ENCODE data around the gene ADGRA1. TPM values are rescaled to one million over a fixed set of nuclear protein-coding genes. Genes with fewer than 3 reads are reported as not detected.
"Not testable (repeated sequence)": the region's sequence is repeated elsewhere in the genome, so short reads cannot be mapped to it uniquely, and the experiment has no call there.

Gene ADGRA1
- polyA plus RNA-seq, 3 donors, result 0.95 to 1.6 (median 1.4) TPM

DNA sequence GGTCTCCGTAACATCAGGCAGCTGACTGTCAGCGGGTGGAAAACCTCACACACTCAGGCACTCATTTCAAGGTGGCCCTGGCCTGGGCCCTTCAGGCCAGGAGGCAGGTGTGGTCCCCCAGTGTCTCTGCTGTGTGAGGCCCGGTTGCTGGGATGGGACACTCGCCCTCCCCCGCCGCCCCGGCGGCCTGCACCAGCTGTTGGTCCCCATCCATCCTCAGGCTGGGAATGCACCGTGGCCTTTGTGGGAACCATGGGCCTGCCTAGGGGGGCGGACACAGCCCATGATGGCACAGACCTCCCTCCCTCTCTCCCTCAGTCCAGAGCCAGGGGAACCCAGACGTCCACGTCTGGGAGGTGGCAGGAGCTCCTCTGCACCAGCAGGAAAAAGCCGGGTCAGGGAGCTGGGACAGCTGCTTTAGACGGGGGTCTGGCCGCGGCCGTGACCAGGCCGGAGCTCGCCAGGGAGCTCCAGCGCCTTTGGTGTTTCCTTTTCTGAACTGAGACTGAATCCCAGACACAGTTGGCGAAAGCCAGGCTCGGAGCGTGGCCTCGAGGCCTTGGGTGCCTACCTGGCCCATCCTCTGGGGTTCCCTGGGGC, 15.7 kb downstream of the ADGRA1 start:
- DNase-seq (ENCODE audit: extremely low read depth in 1 of 11, low read depth in 9 of 11, low spot score in 4 of 11), result no peak

GRCh38 chr10:133104068-133104962, 16.6 kb downstream of the ADGRA1 start:
- no peak for DNase-seq (ENCODE audit: extremely low read depth in 1 of 11, low read depth in 9 of 11, low spot score in 4 of 11)

- DNase-seq (ENCODE audit: extremely low read depth in 1 of 11, low read depth in 9 of 11, low spot score in 4 of 11), result peak in 1 of 11 donors; percentile 26
These were observed 17.4 kb downstream of the ADGRA1 start for GRCh38 chr10:133104963-133105640.

DNA sequence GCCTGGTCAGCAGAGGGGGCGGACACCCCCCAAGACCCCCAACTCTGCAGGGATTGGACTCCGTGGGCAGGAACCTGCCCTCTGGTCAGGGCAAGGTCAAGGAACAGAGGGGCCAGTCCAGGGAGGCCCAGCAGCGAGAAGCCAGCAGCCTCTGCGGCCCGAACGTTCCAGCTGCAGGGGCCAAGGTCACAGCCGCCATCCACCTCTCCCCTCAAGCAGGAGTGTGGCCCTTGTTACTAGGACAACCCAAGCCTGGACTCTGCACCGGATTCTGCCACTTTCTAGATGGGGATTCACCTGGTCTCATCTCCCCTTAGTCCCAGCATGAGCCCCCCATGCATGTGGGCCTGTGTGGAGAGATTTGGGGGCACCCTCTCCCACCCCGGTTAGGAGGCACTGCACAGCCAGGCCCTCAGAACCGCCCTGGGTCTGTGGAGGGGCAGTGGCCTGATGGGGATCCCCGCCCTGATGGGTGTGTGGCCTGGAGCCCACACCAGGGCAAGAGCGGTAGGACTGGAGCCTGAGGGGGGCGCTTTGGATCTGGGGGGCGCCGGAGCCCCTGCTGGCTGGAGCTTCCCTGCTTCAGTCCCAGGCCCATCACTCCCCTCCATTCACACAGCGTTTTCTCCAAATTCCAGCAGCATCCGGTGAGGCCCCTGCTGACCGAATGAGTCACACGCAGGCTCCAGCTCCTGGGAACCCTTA, 18.1 kb downstream of the ADGRA1 start:
- DNase-seq (ENCODE audit: extremely low read depth in 1 of 11, low read depth in 9 of 11, low spot score in 4 of 11), result no peak

DNA sequence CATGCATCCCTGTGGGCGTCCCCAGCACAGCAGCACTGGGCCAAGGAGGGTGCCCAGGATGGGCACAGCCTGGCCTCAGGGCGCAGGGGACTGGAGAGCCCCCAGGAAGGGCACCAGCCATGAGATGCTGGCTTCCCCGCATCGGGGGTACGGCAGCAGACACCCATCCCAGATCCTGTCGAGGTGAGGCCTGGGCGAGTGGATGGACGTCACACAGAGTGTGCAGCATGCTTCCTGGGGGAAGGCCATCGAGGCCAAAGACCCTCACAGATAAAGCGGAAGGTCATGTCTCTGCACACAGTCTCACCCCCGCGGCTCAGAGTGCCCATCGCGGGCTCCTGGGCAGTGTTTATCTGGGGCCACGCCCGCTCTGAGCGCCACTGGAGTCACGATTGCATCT, 18.8 kb downstream of the ADGRA1 start:
- DNase-seq (ENCODE audit: extremely low read depth in 1 of 11, low read depth in 9 of 11, low spot score in 4 of 11), result no peak

DNA sequence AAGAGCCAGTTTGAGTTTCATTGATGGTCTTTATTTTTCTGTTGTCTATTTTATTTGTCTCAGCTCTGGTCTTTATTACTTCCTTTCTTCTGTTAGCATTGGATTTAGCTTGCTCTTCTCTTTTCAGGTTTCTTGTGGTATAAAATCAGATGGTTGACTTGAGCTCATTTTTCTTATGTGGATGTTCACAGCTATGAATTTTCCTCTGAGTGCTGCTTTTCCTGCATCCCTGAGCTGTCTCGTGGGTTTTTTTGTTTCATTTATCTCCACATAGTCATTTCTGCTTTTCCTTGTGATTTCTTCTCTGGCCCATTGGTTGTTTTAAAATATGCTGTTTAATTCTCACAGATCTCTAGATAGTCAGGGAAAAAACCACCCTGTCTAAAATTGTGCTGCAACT, 19.7 kb downstream of the ADGRA1 start:
- no peak for DNase-seq (ENCODE audit: extremely low read depth in 1 of 11, low read depth in 9 of 11, low spot score in 4 of 11)

GRCh38 chr10:133109711-133110110, 22.0 kb downstream of the ADGRA1 start:
- no peak for DNase-seq (ENCODE audit: extremely low read depth in 1 of 11, low read depth in 9 of 11, low spot score in 4 of 11)

GRCh38 chr10:133110133-133110532, 22.4 kb downstream of the ADGRA1 start:
- no peak for DNase-seq (ENCODE audit: extremely low read depth in 1 of 11, low read depth in 9 of 11, low spot score in 4 of 11)

DNA sequence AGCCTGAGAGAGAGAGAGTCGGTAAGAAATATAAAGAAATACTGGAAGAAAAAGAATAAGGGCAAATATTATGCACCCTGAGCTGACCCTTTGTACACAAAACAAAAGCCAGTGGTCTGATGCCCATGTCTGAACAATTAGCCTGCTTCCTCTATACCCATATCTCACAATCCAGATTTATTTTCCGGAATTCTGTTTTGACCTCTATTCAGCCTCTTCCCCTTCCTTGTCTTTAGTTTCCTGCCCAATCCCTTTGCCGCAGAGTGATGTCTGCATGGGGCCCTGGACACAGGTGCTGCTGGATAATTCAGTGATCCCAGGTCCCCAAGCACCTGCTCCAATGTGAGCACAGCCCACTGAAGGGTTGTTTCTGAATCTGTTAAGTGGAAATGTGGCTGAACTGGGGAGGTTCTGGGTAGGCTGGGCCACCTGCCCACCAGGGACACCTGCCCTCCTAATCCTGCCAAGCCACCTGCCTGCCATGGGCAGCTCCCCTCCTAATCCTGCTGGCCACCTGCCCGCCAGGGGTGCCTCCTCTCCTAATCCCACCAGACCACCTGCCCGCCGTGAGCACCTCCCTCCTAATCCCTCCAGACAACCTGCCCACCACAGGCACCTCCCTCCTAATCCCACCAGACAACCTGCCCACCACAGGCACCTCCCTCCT, 23.0 kb downstream of the ADGRA1 start:
- DNase-seq (ENCODE audit: extremely low read depth in 1 of 11, low read depth in 9 of 11, low spot score in 4 of 11), result no peak

DNA sequence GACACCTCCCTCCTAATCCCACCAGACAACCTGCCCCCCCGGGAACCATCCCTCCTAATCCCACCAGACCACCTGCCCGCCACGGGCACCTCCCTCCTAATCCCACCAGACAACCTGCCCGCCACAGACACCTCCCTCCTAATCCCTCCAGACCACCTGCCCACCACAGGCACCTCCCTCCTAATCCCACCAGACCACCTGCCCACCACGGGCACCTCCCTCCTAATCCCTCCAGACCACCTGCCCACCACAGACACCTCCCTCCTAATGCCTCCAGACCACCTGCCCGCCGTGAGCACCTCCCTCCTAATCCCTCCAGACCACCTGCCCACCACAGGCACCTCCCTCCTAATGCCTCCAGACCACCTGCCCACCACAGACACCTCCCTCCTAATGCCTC, 23.9 kb downstream of the ADGRA1 start:
- not testable (repeated sequence) for DNase-seq (ENCODE audit: extremely low read depth in 1 of 11, low read depth in 9 of 11, low spot score in 4 of 11)

DNA sequence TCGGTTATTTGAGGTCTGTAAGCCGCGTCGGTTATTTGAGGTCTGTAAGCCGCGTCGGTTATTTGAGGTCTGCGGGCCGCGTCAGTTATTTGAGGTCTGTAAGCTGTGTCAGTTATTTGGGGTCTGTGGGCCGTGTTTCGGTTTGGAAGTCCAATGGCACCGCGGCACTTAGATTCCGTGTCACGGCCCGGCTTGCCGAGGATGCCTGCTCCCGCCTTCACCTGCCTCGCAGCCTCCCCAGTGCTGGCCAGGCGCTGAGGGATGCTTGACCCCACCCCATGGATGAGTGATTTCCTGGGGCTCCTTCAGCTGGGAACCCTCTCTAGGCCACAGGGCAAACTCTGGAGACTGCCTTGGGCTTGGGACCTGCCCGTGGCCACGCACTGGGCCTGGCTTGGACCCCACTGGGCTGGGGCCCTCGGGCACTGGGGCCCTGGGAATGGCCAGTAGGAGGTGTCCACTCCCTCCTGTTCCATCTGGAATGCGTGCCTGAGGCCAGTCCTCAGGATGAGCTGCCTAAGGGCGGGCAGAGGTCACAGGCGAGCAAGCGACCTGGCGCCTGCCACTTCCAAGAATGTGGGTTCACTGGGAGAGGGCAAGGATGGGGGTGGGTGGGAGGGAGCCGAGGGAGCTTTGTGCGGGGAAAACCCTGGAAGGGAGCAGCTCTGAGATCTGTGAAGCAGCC, 25.6 kb downstream of the ADGRA1 start:
- DNase-seq (ENCODE audit: extremely low read depth in 1 of 11, low read depth in 9 of 11, low spot score in 4 of 11), result no peak

DNA sequence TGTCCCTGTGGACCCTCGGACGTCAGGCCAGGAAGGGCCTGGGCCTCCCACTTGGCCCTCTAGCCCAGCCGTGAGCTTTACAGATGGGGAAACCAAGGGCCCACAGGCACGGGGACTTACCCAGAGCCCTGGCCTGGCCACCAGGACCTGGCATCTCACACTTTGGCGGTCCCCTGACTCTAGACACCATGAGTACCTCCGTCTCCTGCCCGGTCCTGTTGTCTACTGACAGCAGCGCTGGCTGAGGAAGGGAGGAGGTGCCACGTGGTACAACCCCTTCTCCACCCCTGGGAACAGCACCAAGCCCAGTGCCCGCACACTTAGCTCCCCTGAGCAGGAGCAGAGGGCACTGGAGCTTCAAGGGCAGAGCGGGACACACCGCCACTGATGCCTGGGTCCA, 26.1 kb downstream of the ADGRA1 start:
- DNase-seq (ENCODE audit: extremely low read depth in 1 of 11, low read depth in 9 of 11, low spot score in 4 of 11), result no peak

DNA sequence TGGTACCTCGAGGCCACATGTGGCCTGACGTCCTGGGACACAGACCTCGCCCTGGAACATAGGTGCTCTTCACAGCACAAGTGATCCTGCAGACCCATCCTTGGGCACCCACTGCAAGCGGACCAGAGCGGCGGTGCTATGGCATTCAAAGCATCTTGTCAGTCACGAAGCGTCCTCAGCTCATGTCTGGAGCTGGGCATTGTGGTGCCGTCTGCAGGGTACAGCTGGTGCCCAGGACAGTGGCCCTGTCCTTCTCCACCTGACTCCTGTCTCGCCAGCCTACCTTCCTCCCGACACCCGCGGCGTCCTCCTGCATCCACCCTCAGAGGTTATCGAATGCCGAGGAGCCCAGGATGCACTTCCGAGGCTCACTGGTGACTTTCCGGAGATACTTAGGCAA, 26.5 kb downstream of the ADGRA1 start:
- DNase-seq (ENCODE audit: extremely low read depth in 1 of 11, low read depth in 9 of 11, low spot score in 4 of 11), result no peak

DNA sequence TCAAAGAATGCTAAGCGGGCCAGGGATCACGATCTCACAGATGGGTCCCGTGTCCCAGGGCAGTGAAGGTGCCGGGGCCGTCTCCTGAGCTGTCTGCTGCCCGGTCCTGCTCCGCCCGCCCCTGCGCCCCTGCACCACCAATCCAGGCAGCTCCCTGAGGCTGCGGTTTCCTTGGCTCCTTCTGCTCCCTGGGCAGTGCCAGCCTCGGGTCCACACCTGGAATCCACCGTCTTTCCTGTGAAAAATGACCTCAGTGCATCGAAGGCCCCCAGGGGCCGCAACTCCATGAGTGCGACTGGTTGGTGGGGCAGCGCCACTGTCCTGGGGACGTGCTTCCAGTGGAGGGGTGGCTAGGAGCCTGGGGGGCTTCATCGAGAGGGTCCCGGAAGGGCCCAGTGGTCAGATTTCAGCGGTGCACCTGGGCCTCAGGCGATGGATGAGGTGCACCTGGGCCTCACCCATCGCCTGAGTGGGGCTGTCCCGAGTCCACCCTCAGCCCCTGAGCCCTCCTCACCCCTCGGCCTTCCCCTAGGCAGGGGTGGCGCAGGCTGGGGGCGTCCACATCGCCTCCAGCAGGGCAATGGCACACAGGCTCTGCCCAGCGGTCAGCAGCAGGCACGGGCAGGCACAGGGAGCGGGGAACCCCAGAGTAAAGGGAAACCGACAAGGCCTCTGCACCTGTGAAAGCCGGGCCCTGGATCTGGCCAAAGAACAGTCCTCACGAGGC, 27.2 kb downstream of the ADGRA1 start:
- DNase-seq (ENCODE audit: extremely low read depth in 1 of 11, low read depth in 9 of 11, low spot score in 4 of 11), result no peak

DNA sequence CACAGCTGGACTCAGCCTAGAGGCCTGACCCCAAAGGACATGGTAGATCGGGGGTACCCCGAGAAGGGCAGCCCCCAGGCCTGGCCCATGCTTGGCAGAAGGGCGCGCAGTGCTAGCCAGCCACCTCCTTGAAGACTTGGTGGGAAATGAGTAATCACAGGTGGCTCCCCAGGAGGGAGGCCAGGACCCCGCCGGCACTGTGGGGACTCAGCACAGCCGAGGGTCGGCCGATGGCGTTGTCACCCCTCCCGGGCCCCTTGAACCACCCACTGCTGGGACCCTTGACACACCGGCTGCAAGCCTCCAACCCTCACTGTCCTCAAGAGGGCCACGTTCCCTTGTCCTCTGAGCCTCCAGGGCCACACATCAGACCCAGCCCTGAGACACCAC, 27.7 kb downstream of the ADGRA1 start:
- no peak for DNase-seq (ENCODE audit: extremely low read depth in 1 of 11, low read depth in 9 of 11, low spot score in 4 of 11)

DNA sequence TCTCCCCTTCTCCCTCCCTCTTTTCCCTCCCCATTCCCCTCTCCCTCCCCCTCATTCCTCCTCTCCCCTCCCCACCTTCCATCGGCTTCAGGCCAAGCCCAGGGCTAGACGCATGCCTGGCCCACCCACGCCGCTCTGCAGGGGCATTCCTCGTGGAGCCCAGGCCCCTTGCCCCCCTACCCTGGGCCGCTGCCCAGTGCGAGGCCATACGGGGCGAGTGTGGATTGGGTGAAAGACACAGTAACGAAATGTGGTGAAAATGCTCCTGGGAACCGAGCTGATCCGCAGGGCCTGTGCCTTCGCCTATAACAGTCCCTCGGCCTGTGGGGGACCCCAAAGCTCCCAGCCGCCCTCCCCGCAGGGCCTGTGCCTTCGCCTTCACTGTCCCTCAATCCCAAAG, 28.3 kb downstream of the ADGRA1 start:
- no peak for DNase-seq (ENCODE audit: extremely low read depth in 1 of 11, low read depth in 9 of 11, low spot score in 4 of 11)

- DNase-seq (ENCODE audit: extremely low read depth in 1 of 11, low read depth in 9 of 11, low spot score in 4 of 11), result no peak
These were observed 28.7 kb downstream of the ADGRA1 start for GRCh38 chr10:133116455-133116854.

All from renal cortex interstitium (tissue), 11 donors.